Measurements from ENCODE around the gene HOXB3. TPM values are rescaled to one million over a fixed set of nuclear protein-coding genes. Genes with fewer than 3 reads are reported as not detected.
A peak's percentile ranks its signal among the peaks of the same experiment; 100 is the strongest.

The HOXB3 gene
- polyA plus RNA-seq, 1 donor (not counting 4 experiments of a cell fraction or from before 2014, with no cell fraction given) = 1.1 TPM

GRCh38 chr17:48577946-48578615 is 12.0 kb downstream of the HOXB3 start, which contains the start of gene HOXB4:
Gene HOXB4 (minus strand): TSS chr17:48578350. CDS start chr17:48578319, 31 bp downstream.
- Histone ChIP-seq H3K36me3 (ENCODE audit: control insufficient read depth in 2 of 2, extremely low read depth in 1 of 2, insufficient read depth in 2 of 2, low read length in 2 of 2) (peaks cover 0 to 2% of the 10 kb centered on the region in 2 experiments), H2AFZ (ENCODE audit: control insufficient read depth, low read length) (peak within 1 kb of the TSS; percentile 60), H3K4me2 (ENCODE audit: control insufficient read depth, extremely low read depth, insufficient read depth, low read depth, low read length) (peak within 1 kb of the TSS; percentile 85), H3K79me2 (ENCODE audit: control insufficient read depth, insufficient read depth, low read length) (no peaks in the 10 kb centered on the region), H3K27ac (ENCODE audit: control insufficient read depth, insufficient read depth, low read length) (no peak within 1 kb of the TSS), H3K9me1 (ENCODE audit: control insufficient read depth, extremely low read depth, insufficient read depth, low read length) (no peaks in the 10 kb centered on the region), H3K27me3 (ENCODE audit: control insufficient read depth, extremely low read depth, insufficient read depth, low read length) (peaks cover 89% of the 10 kb centered on the region), H3K9ac (ENCODE audit: control insufficient read depth, extremely low read depth, insufficient read depth, low read length) (peak within 1 kb of the TSS; percentile 58), H4K20me1 (ENCODE audit: control insufficient read depth, extremely low read depth, insufficient read depth, low read length) (no peaks in the 10 kb centered on the region), H3K4me3 (ENCODE audit: control insufficient read depth in 2 of 3, extremely low read depth in 1 of 3, insufficient read depth in 2 of 3, low read depth in 1 of 3, low read length in 3 of 3) (peak within 1 kb of the TSS; percentile 58 to 76 (median 65)), H3K4me1 (ENCODE audit: control insufficient read depth, extremely low read depth, insufficient read depth, low read length) (peaks cover 27% of the 10 kb centered on the region), H3K9me3 (ENCODE audit: control insufficient read depth, low read depth, low read length) (no peaks in the 10 kb centered on the region)
- dilution Hi-C loops (cut with MboI; ENCODE audit: extremely low pct_ligation_motif_present, low sequenced_read_pairs) = no loop called here
- FAIRE-seq (no peak), DNase-seq (ENCODE audit: low read depth, low spot score) (no peak)
- TF ChIP-seq EZH2 (IDR thresholded peaks at IDR 0.05; ENCODE audit: low read length) = no peak
- TF ChIP-seq, protein P1, sequence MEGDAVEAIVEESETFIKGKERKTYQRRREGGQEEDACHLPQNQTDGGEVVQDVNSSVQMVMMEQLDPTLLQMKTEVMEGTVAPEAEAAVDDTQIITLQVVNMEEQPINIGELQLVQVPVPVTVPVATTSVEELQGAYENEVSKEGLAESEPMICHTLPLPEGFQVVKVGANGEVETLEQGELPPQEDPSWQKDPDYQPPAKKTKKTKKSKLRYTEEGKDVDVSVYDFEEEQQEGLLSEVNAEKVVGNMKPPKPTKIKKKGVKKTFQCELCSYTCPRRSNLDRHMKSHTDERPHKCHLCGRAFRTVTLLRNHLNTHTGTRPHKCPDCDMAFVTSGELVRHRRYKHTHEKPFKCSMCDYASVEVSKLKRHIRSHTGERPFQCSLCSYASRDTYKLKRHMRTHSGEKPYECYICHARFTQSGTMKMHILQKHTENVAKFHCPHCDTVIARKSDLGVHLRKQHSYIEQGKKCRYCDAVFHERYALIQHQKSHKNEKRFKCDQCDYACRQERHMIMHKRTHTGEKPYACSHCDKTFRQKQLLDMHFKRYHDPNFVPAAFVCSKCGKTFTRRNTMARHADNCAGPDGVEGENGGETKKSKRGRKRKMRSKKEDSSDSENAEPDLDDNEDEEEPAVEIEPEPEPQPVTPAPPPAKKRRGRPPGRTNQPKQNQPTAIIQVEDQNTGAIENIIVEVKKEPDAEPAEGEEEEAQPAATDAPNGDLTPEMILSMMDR (optimal IDR thresholded peaks at IDR 0.05 in 1 of 3, IDR thresholded peaks at IDR 0.05 in 1 of 3, conservative IDR thresholded peaks at IDR 0.05 in 1 of 3; ENCODE audit: extremely low read depth in 1 of 3, insufficient read depth in 2 of 3, low read length in 3 of 3) = no peak

GRCh38 chr17:48577330-48577945 is 12.6 kb downstream of the HOXB3 start:
- H3K4me2 ChIP-seq (ENCODE audit: control insufficient read depth, extremely low read depth, insufficient read depth, low read depth, low read length) = peak overlapping the region; percentile 85
- dilution Hi-C loops (cut with MboI; ENCODE audit: extremely low pct_ligation_motif_present, low sequenced_read_pairs) = no loop called here
- H3K9me3 ChIP-seq (ENCODE audit: control insufficient read depth, low read depth, low read length) = no peaks in the 10 kb centered on the region
- FAIRE-seq = no peak
- H3K36me3 ChIP-seq (ENCODE audit: control insufficient read depth in 2 of 2, extremely low read depth in 1 of 2, insufficient read depth in 2 of 2, low read length in 2 of 2) = peaks cover 0 to 2% of the 10 kb centered on the region in 2 experiments
- no peaks in the 10 kb centered on the region for H3K9me1 ChIP-seq (ENCODE audit: control insufficient read depth, extremely low read depth, insufficient read depth, low read length)
- peaks cover 30% of the 10 kb centered on the region for H3K4me1 ChIP-seq (ENCODE audit: control insufficient read depth, extremely low read depth, insufficient read depth, low read length)
- no peak overlapping the region for H3K27ac ChIP-seq (ENCODE audit: control insufficient read depth, insufficient read depth, low read length)
- H3K79me2 ChIP-seq (ENCODE audit: control insufficient read depth, insufficient read depth, low read length) = no peaks in the 10 kb centered on the region
- no peak overlapping the region for H2AFZ ChIP-seq (ENCODE audit: control insufficient read depth, low read length)
- TF ChIP-seq EZH2 (IDR thresholded peaks at IDR 0.05; ENCODE audit: low read length) = no peak
- TF ChIP-seq, protein P1 (optimal IDR thresholded peaks at IDR 0.05 in 1 of 3, IDR thresholded peaks at IDR 0.05 in 1 of 3, conservative IDR thresholded peaks at IDR 0.05 in 1 of 3; ENCODE audit: extremely low read depth in 1 of 3, insufficient read depth in 2 of 3, low read length in 3 of 3) = no peak
- DNase-seq (ENCODE audit: low read depth, low spot score) = no peak
- peak overlapping the region; percentile 41 for H3K9ac ChIP-seq (ENCODE audit: control insufficient read depth, extremely low read depth, insufficient read depth, low read length)
- H3K4me3 ChIP-seq (ENCODE audit: control insufficient read depth in 2 of 3, extremely low read depth in 1 of 3, insufficient read depth in 2 of 3, low read depth in 1 of 3, low read length in 3 of 3) = peak overlapping the region; percentile 58 to 66 (median 60)
- peaks cover 88% of the 10 kb centered on the region for H3K27me3 ChIP-seq (ENCODE audit: control insufficient read depth, extremely low read depth, insufficient read depth, low read length)
- no peaks in the 10 kb centered on the region for H4K20me1 ChIP-seq (ENCODE audit: control insufficient read depth, extremely low read depth, insufficient read depth, low read length)
